B cell (primary cell): ENCODE results near the gene STX10. TPM values are rescaled to one million over a fixed set of nuclear protein-coding genes. Genes with fewer than 3 reads are reported as not detected.

Experiments used
- ATAC-seq: fragments of 200-7000 bp; cut with Tn5 transposase; one replicate; pipeline ENCODE4 v1.10.0; 2021; ENCODE audit warnings: low read depth, mild to moderate bottlenecking, moderate number of reproducible peaks, moderate library complexity
- CTCF ChIA-PET: fragments of 350-600 bp; sonication (Branson Sonifier 250); formaldehyde crosslinking; loops from one replicate; lab custom pipeline; 2021; ENCODE audit warnings: antibody characterized with exemption, inconsistent platforms; lab: Charles Lee
- POLR2A ChIA-PET: fragments of 350-600 bp; sonication (Branson Sonifier 250); formaldehyde crosslinking; loops from one replicate; lab custom pipeline; 2021; ENCODE audit warnings: antibody characterized with exemption; lab: Charles Lee
- DNase-seq: peaks from one replicate; pipeline ENCODE4 v3.0.0; 2013
- H2AFZ ChIP-seq: 2 replicates; pipeline ENCODE4 v1.6.1; 2012; ENCODE audit warnings: mild to moderate bottlenecking, low read depth, low read length; ENCODE audit not compliant: insufficient read depth, poor library complexity, severe bottlenecking
- H3K27ac ChIP-seq, 2 donors: 1 replicate in 1 of 2; 2 replicates in 1 of 2; pipeline ENCODE4 v1.5.1; 2012 to 2013; ENCODE audit warnings: low read length in 2 of 2, mild to moderate bottlenecking in 2 of 2, moderate library complexity in 1 of 2
- H3K27me3 ChIP-seq, 4 experiments: fragments of 200-600 bp in 1 of 4; sonication (generic) in 1 of 4; replicated peaks in 1 of 4; 1 replicate in 2 of 4; 2 replicates in 2 of 4; pipeline versions ENCODE4 v1.6.1 to v1.7.0; 2013 to 2016; ENCODE audit warnings: low read length in 3 of 4, mild to moderate bottlenecking in 2 of 4, mixed read lengths in 1 of 4, moderate library complexity in 1 of 4; ENCODE audit not compliant: insufficient read depth in 4 of 4, control insufficient read depth in 3 of 4; ENCODE audit errors: control extremely low read depth in 1 of 4
- H3K36me3 ChIP-seq, 2 experiments: replicated peaks in 1 of 2; 1 replicate in 1 of 2; 2 replicates in 1 of 2; pipeline versions ENCODE4 v1.6.1 to v1.7.1; 2013; ENCODE audit warnings: low read length in 1 of 2; ENCODE audit not compliant: insufficient read depth in 2 of 2, control insufficient read depth in 1 of 2; ENCODE audit errors: control extremely low read depth in 1 of 2, extremely low read depth in 1 of 2
- H3K4me1 ChIP-seq, 2 donors: fragments of 200-600 bp in 1 of 2; sonication (generic) in 1 of 2; 1 replicate in 1 of 2; 2 replicates in 1 of 2; pipeline versions ENCODE4 v1.5.1 to v1.6.1; 2013 to 2017; ENCODE audit warnings: low read length in 2 of 2; ENCODE audit not compliant: control insufficient read depth in 2 of 2, insufficient read depth in 2 of 2
- H3K4me2 ChIP-seq: replicated peaks from 2 replicates; pipeline ENCODE3; 2012; ENCODE audit warnings: mild to moderate bottlenecking, low read depth, low read length; ENCODE audit not compliant: poor library complexity, severe bottlenecking
- H3K4me3 ChIP-seq, 5 experiments: fragments of 200-600 bp in 1 of 5; sonication (generic) in 1 of 5; 1 replicate in 3 of 5; 2 replicates in 2 of 5; pipeline versions ENCODE4 v1.5.1 to v1.7.0; 2011 to 2016; ENCODE audit warnings: low read length in 4 of 5, mild to moderate bottlenecking in 4 of 5, low read depth in 2 of 5, control low read depth in 1 of 5, moderate library complexity in 1 of 5; ENCODE audit not compliant: insufficient read depth in 1 of 5; ENCODE audit errors: control extremely low read depth in 1 of 5, extremely low read depth in 1 of 5
- H3K79me2 ChIP-seq: fragments of 200-600 bp; sonication (generic); one replicate; pipeline ENCODE4 v1.6.0; 2016; ENCODE audit warnings: low read length; ENCODE audit not compliant: control insufficient read depth, insufficient read depth
- H3K9ac ChIP-seq: fragments of 200-600 bp; sonication (generic); 2 replicates; pipeline ENCODE4 v1.6.1; 2017; ENCODE audit warnings: mild to moderate bottlenecking, low read length, moderate library complexity
- H3K9me3 ChIP-seq, 3 donors: one replicate each; pipeline versions ENCODE4 v1.6.1 to v1.7.1; 2013; ENCODE audit warnings: low read length in 2 of 3; ENCODE audit not compliant: control insufficient read depth in 2 of 3, insufficient read depth in 1 of 3; ENCODE audit errors: control extremely low read depth in 1 of 3
- H4K20me1 ChIP-seq: 2 replicates; pipeline ENCODE4 v1.6.0; 2012; ENCODE audit warnings: mild to moderate bottlenecking, low read length; ENCODE audit not compliant: insufficient read depth, control insufficient read depth, poor library complexity, severe bottlenecking
- H3K27ac Mint-ChIP-seq: one replicate; pipeline ENCODE4 v1.8.0; 2021; ENCODE audit warnings: mixed read lengths
- H3K27me3 Mint-ChIP-seq: one replicate; pipeline ENCODE4 v1.8.0; 2021; ENCODE audit warnings: mixed read lengths
- H3K4me1 Mint-ChIP-seq: one replicate; pipeline ENCODE4 v1.8.0; 2021; ENCODE audit warnings: mixed read lengths
- H3K4me3 Mint-ChIP-seq: one replicate; pipeline ENCODE4 v1.8.0; 2021; ENCODE audit warnings: mixed read lengths
- H3K9me3 Mint-ChIP-seq: one replicate; pipeline ENCODE4 v1.8.0; 2022; ENCODE audit warnings: mixed read lengths; ENCODE audit not compliant: insufficient read depth
- CTCF ChIP-seq: fragments of 200-600 bp; IDR thresholded peaks from one replicate; pipeline ENCODE4 v1.8.0; 2022; ENCODE audit warnings: antibody characterized with exemption, mild to moderate bottlenecking
- EZH2 ChIP-seq: IDR thresholded peaks from 2 replicates; pipeline ENCODE4 v1.6.1; 2012; ENCODE audit warnings: borderline replicate concordance, low read depth, mild to moderate bottlenecking, moderate library complexity, low read length; ENCODE audit not compliant: insufficient read depth, poor library complexity, severe bottlenecking
- WGBS: methylation state at CpG from one replicate; pipeline ENCODE4 v1.1.5; 2013; ENCODE audit warnings: missing lambda C conversion rate; ENCODE audit not compliant: insufficient coverage; 5-methylcytosine and 5-hydroxymethylcytosine counted together
- intact Hi-C: fragments of 100-400 bp; cut with micrococcal nuclease; formaldehyde crosslinking; loops from one replicate; pipeline ENCODE4 v1.10.0; 2022
- polyA plus RNA-seq: library from polyadenylated mRNA; depleted of rRNA; stranded (reverse); fragments of >200 nt; gene quantifications from 2 replicates; pipeline ENCODE4 v1.2.3, GENCODE V29; 2012
- total RNA-seq, 2 donors: library from RNA; stranded (reverse); fragments of 120-200 nt in 1 of 2; gene quantifications; 1 replicate in 1 of 2; 2 replicates in 1 of 2; pipeline versions ENCODE4 v1.2.3 to v1.2.4, GENCODE V29; 2013 to 2022

Gene STX10
- total and polyA plus RNA-seq, 2 donors (not counting 1 experiment from before 2014, with no cell fraction given) = 59.0 to 147 TPM

DNA sequence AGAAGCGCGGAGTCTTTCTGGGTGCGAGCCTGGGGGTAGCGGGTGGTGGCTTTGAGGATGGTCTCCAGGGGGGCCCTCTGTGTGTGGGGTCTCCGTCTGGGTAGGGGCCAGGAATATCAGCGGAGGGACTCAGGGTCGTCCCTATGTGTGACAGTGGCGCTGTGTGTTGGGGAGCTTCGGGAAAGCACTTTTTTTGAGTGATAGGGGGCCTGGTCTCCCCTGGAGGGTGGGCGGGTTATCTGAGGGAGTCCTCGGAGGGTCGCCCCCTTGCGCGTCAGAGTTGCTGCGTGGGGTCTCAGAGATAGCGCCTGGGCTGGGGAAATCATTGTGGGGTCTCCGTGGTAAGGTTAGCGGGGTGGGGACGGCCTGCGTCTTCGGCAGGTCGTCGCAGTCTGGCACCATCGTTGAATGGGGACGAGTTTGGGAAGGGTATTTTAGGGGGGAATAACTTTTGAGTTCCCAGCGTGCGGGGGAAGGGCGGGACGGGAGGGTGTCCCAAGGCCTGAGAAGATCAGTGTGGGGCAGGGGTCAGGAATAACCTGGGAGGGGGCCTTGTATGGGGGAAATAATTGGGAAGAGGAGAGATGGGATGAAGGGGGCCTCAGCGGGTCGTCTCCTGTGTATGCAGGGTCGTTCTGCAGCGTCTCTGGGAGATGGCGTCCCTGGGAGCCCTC is 893 bp upstream of the STX10 start:
- H3K27me3 ChIP-seq = no peaks in the 10 kb centered on the region
- Mint-ChIP-seq H3K9me3 (no peaks in the 10 kb centered on the region), H3K27me3 (no peaks in the 10 kb centered on the region), H3K4me1 (peaks cover 37% of the 10 kb centered on the region), H3K27ac (peak overlapping the region; percentile 94), H3K4me3 (peak overlapping the region; percentile 92)
- WGBS = under 1% methylated on average over 34 of the region's 34 CpGs
- TF ChIP-seq EZH2 (no peak), CTCF (no peak)
- ATAC-seq = peak; percentile 0
- peaks cover 26% of the 10 kb centered on the region for H4K20me1 ChIP-seq
- peak overlapping the region; percentile 82 to 100 (median 98) for H3K4me3 ChIP-seq
- peak overlapping the region; percentile 97 for H2AFZ ChIP-seq
- ChIA-PET CTCF (interaction anchor here (0.5 to 2.5 kb wide), 10 partner anchors 17 to 169 kb away, joined by 3 to 32 read pairs (median 4); no protein-coding TSS in a partner anchor), POLR2A (interaction anchor here (0.5 to 2.8 kb wide), 10 partner anchors 16 to 1468 kb away, joined by 3 to 28 read pairs (median 8); partner anchors contain the start of gene NACC1)
- H3K9me3 ChIP-seq = no peaks in the 10 kb centered on the region
- intact Hi-C loops = loop anchor here (1.0 to 5.0 kb wide), 6 partner anchors 16 to 986 kb away; partner anchors contain the start of genes ASF1B and NACC1
- H3K79me2 ChIP-seq = peaks cover 63% of the 10 kb centered on the region
- DNase-seq = no peak
- peaks cover 10 to 38% of the 10 kb centered on the region in 2 donors for H3K4me1 ChIP-seq
- H3K36me3 ChIP-seq = peaks cover 0 to 9% of the 10 kb centered on the region in 2 experiments
- peak overlapping the region; percentile 97 for H3K9ac ChIP-seq
- H3K4me2 ChIP-seq = peak overlapping the region; percentile 95
- peak overlapping the region; percentile 87 to 96 for H3K27ac ChIP-seq
